GM21381 (cell line): ENCODE results near the gene LTBP1.

Experiments used
- ATAC-seq: cut with Tn5 transposase; IDR thresholded peaks from one replicate; pipeline ENCODE4 v1.9.1; 2021; ENCODE audit warnings: mild to moderate bottlenecking, moderate library complexity; ENCODE audit not compliant: unreplicated experiment

LTBP1 gene

GRCh38 chr2:33246432-33246831, 299.7 kb downstream of the LTBP1 start:
- no peak for ATAC-seq

GRCh38 chr2:33247365-33247764, 300.6 kb downstream of the LTBP1 start:
- ATAC-seq = no peak

GRCh38 chr2:33250417-33251029, 303.8 kb downstream of the LTBP1 start:
- ATAC-seq = no peak

DNA sequence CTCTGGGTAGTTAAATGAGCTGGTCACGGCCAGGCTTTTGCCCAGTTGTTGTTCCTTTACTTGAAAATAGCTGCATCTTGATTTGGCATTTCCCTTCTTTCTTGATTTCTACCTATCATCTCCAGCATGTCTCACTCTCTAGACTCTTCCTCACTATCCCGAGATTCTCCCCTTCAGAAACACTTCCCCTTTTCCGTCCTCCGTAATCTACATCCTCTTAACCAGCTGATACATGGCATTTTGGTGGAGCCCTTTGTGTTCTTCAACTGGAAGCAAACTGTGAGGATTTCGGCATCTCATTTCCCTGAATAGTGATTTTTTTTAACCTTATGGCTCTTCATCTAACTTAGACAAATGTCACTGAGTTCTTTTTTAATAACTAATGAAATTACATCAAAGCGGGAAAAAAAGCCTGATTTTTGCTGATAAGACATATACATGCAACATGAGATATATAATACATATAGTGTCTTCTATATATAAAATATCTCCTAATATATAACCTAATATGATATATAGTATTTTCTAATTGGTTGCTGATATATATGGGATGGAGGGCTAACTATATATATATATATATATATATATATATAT, 309.5 kb downstream of the LTBP1 start:
- ATAC-seq = no peak

GRCh38 chr2:33258387-33258786, 311.6 kb downstream of the LTBP1 start:
- ATAC-seq = no peak

GRCh38 chr2:33262097-33262496, 315.3 kb downstream of the LTBP1 start:
- no peak for ATAC-seq

DNA sequence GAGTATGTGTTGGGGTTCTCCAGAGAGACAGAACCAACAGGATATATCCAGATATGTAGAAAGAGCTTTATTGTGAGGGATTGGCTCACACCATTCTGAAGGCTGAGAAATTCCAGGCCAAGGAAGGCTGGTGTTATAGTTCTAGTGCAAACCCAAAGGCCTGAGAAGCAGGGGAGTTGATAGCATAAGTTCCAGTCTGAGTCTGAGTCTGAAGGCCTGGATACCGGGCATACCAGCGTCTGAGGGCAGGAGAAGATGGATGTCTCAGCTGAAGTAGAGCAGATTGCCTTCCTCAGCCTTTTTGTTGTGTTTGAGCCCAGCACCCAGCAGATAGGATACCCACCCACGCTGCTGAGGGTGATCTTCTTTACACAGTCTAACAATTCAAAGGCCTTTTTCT, 318.0 kb downstream of the LTBP1 start:
- ATAC-seq = no peak

DNA sequence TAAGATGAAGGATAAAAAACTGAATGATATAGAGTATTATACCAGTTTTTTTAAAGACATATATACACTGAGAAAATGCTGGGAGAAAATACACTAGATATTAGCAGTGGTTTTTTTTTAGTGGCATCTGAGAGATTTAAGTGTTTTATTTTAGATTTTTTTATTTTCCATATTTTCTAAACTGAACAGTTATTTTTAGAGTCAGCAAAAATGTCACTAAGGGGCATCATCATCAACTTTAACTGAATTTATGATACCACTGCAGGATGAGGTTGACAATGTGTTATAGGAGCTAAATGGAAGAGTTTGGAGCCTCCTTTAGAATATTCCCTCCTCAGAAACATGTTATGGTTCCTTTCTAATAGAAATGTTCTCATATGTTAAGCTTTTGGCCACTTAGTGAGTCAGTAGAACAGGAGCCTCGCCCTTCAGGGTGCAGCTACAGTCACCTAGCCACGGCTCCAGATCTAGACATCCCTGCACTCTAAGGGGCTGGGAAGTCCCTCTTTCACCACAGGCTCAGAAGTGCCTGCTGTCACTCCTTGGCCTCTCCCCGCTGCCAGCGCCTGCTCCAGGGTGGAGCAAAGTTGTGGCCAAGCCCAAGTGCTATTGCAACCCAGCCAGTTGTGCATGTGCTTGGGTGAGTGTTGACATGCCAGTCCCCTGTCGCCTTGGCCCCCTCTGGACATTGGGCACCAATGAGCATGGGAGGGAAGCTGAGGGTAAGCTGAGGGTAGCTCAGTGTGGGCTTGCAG, 319.0 kb downstream of the LTBP1 start:
- no peak for ATAC-seq

GRCh38 chr2:33266467-33266866, 319.7 kb downstream of the LTBP1 start:
- ATAC-seq = no peak

- no peak for ATAC-seq
Observed at GRCh38 chr2:33267043-33267442, 320.3 kb downstream of the LTBP1 start.

DNA sequence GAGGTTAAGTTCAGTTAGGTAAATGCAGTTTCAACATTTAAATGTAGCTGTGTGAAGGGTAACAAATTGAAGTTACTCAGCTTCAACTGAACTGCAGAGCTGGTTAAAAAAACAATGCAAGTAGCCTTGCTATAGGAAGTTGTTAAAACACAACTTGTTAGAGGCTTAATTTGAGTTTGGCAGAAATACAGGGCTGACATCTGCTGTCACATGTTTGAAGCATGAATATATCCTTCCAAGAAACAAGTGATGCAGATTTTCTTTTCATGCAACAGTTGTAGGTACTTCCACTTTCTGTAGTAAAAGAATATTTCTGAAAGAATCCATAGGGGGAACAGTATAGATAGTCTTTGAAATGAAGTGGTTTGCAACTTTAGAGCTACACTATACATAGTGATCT, 321.0 kb downstream of the LTBP1 start:
- no peak for ATAC-seq

GRCh38 chr2:33268246-33268831, 321.6 kb downstream of the LTBP1 start:
- ATAC-seq = no peak

- peak; percentile 97 for ATAC-seq
Observed at GRCh38 chr2:33272001-33272400, 325.2 kb downstream of the LTBP1 start.

- no peak for ATAC-seq
Observed at GRCh38 chr2:33273479-33273878, 326.7 kb downstream of the LTBP1 start.

GRCh38 chr2:33274524-33274923, 327.8 kb downstream of the LTBP1 start:
- ATAC-seq = no peak

DNA sequence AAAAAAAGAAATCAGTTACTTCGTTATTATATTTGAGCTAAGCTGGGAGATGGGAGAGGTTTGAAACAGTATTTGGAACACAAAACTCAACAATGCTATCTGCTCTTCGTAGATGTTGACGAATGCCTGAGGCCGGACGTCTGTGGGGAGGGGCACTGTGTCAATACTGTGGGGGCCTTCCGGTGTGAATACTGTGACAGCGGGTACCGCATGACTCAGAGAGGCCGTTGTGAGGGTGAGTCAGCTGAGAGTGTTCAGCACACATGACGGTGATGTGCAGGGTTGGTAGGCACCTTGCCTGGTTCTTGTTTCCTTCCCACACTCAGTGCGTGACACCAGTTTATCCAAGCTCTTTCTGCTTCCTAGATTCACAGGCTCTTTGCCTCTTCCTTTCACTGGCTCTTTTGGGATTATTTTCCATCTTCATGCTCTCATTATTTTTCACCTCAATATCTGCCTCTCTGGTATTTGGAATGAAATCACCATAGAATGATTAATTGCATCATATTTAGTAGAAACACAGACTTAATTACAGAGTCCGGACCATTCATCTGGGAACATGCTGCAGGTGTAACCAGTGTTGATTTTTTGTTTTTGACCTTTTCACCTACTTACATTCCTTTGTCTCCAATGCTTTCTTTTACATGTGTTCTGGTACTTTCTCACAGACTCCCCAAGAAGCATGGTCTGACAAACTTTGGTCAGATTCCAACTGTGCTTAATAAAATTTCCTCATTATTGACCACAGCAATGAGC, 329.1 kb downstream of the LTBP1 start:
- no peak for ATAC-seq

DNA sequence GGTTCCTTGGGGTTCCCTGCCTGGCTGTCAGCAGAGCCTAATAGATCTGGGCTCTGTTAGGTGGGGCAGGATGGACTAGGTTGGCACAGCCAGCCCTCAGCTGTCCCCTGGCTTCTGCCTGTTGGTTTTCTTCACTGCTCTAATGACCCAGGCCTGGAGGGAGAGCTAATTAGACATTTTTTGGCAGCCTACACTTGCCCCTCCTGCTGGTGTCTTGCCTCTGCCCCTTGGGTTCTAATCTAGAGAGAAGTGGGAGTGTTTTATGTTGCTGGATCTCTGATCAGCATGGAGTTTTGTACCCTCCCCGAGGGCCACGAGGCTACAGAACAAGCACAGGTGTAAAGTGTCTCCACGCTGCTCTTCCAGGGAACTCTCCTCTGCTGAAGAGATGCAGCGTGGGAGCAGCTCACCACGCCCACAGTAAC, 330.3 kb downstream of the LTBP1 start:
- ATAC-seq = no peak

GRCh38 chr2:33278245-33278943, 331.6 kb downstream of the LTBP1 start:
- no peak for ATAC-seq

DNA sequence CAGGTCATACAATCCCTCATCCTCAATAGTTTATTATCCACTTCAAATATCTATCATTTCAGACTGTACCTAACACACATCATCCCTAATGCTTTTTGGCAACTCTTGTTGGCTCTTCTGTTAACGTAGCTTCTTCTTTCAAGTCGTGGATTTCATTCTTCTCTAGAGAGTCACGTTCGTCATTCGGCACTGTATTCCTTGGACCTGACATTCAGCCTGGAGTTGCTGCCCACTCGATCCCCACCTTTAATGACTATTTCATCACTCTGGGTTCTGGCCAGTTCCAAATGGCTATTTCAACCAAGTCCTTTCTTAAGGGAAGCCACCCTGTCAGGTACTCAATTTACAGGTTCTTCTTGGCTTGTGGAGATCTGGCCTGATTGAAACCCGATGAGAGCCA, 337.5 kb downstream of the LTBP1 start:
- no peak for ATAC-seq

DNA sequence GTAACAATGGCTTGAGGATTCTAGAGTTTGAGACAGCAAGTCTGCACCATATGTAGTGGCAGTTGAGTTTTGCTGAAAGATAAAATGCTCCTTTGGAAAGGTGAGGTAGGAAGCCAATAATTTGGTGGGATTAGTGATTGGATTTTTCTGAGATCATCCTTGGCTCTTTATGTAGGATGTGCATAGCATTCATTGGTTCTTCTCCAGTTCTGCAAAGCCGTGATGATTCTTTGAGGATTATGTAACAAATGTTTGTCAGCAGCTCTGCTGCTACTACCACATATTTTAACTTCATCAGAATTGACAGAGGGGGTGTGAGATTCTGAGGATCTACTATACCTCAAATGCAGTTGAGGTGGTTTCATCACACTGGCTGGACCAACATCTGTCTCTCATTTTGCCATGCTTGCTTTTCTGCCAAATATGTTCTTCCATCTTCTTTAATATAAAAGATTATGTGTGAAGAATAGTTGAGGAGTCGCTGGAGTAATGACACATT, 340.8 kb downstream of the LTBP1 start:
- no peak for ATAC-seq
